Parathyroid adenoma (tissue), 2 donors: ENCODE results near the gene HRK.

ENCODE experiments used
- H2AFZ ChIP-seq: fragments of 300-600 bp; sonication (generic); one replicate; pipeline ENCODE4 v1.7.0; 2017; ENCODE audit warnings: antibody characterized with exemption, mild to moderate bottlenecking
- H3K27ac ChIP-seq: fragments of 300-600 bp; sonication (generic); one replicate; pipeline ENCODE4 v1.7.0; 2017
- H3K27me3 ChIP-seq: fragments of 300-600 bp; sonication (generic); one replicate; pipeline ENCODE4 v1.7.0; 2017; ENCODE audit warnings: low read length; ENCODE audit not compliant: control insufficient read depth, insufficient read depth
- H3K36me3 ChIP-seq: fragments of 300-600 bp; sonication (generic); one replicate; pipeline ENCODE4 v1.7.0; 2017; ENCODE audit warnings: low read length; ENCODE audit not compliant: control insufficient read depth, insufficient read depth
- H3K4me1 ChIP-seq: fragments of 300-600 bp; sonication (generic); one replicate; pipeline ENCODE4 v1.7.0; 2017; ENCODE audit warnings: control low read depth
- H3K4me2 ChIP-seq: fragments of 300-600 bp; sonication (generic); one replicate; pipeline ENCODE4 v1.7.0; 2017; ENCODE audit warnings: low read length
- H3K4me3 ChIP-seq: fragments of 300-600 bp; sonication (generic); one replicate; pipeline ENCODE4 v1.7.0; 2017; ENCODE audit warnings: low read depth, low read length
- H3K79me2 ChIP-seq: fragments of 300-600 bp; sonication (generic); one replicate; pipeline ENCODE4 v1.7.0; 2017; ENCODE audit warnings: control low read depth
- H3K9ac ChIP-seq: fragments of 300-600 bp; sonication (generic); one replicate; pipeline ENCODE4 v1.7.0; 2017; ENCODE audit warnings: mild to moderate bottlenecking
- H3K9me3 ChIP-seq: fragments of 300-600 bp; sonication (generic); one replicate; pipeline ENCODE4 v1.7.0; 2017; ENCODE audit warnings: low read length; ENCODE audit not compliant: control insufficient read depth
- TF ChIP-seq, protein P1 (sequence below): fragments of 300-600 bp; sonication (generic); IDR thresholded peaks from one replicate; pipeline ENCODE4 v1.7.0; 2017; ENCODE audit warnings: antibody characterized with exemption, mild to moderate bottlenecking
- donor health status: primary hyperparathyroidism.

Gene HRK

DNA sequence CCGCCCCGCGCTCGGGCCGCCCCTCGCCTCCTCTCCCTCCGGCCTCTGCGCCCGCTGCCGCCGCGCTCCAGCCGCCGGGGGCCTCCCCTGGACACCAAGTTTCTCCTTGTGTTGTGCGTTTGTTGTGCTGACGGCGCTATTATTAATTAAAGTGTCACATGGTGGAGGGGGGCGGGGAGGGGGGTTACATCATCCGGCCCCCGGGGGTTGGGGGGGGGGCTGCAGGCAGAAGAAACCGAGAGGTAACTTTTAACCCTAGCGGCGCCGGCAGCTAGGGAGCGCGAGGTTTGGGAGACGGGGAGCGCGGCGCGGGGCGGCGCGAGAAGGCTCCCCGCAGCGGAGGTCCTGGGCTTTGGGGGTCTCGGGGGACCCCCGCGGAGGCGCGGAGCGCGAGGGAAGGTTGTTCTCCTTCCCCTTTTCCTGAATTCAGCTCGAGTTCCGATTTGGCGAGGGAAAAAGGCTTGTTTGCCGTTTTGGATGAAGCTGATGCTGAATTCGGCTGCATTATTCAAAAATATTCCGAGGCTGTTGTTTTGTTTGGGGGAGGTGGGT, at the start of gene HRK:
Gene HRK (minus strand): TSS at position 117 of the 552 bp plus-strand sequence. CDS start 134 bp downstream, outside the sequence.
- Histone ChIP-seq H3K9ac (no peak within 1 kb of the TSS), H3K27me3 (peaks cover 6% of the 10 kb centered on the region), H3K4me2 (peak within 1 kb of the TSS; percentile 53), H3K36me3 (no peaks in the 10 kb centered on the region), H3K4me3 (no peak within 1 kb of the TSS), H3K27ac (no peak within 1 kb of the TSS), H3K4me1 (no peaks in the 10 kb centered on the region), H2AFZ (peak within 1 kb of the TSS; percentile 38), H3K9me3 (no peaks in the 10 kb centered on the region), H3K79me2 (no peaks in the 10 kb centered on the region)
- TF ChIP-seq, protein P1, sequence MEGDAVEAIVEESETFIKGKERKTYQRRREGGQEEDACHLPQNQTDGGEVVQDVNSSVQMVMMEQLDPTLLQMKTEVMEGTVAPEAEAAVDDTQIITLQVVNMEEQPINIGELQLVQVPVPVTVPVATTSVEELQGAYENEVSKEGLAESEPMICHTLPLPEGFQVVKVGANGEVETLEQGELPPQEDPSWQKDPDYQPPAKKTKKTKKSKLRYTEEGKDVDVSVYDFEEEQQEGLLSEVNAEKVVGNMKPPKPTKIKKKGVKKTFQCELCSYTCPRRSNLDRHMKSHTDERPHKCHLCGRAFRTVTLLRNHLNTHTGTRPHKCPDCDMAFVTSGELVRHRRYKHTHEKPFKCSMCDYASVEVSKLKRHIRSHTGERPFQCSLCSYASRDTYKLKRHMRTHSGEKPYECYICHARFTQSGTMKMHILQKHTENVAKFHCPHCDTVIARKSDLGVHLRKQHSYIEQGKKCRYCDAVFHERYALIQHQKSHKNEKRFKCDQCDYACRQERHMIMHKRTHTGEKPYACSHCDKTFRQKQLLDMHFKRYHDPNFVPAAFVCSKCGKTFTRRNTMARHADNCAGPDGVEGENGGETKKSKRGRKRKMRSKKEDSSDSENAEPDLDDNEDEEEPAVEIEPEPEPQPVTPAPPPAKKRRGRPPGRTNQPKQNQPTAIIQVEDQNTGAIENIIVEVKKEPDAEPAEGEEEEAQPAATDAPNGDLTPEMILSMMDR, result no peak

DNA sequence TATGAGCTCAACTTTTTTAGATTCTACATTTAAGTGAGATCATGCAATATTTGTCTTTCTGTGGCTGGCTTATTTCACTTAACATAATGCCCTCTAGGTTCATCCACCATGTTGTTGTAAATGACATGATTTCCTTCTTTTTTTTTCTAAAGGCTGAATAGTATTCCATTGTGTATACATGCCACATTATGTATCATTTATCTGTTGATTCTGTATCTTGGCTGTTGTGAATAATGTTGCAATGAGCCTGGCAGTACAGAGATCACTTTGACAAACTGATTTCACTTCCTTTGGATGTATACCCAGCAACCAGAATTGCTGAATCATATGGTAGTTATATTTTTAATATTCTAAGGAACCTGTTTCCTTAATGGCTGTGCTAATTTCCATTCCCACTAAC, 48.6 kb upstream of the HRK start:
- Histone ChIP-seq H3K36me3 (no peaks in the 10 kb centered on the region), H3K27me3 (no peaks in the 10 kb centered on the region), H3K27ac (no peak overlapping the region), H3K4me1 (peaks cover 8% of the 10 kb centered on the region), H3K4me3 (no peak overlapping the region), H3K79me2 (peaks cover 19% of the 10 kb centered on the region), H3K9ac (no peak overlapping the region), H2AFZ (no peak overlapping the region), H3K9me3 (no peaks in the 10 kb centered on the region), H3K4me2 (no peak overlapping the region)
- TF ChIP-seq, protein P1, result no peak

DNA sequence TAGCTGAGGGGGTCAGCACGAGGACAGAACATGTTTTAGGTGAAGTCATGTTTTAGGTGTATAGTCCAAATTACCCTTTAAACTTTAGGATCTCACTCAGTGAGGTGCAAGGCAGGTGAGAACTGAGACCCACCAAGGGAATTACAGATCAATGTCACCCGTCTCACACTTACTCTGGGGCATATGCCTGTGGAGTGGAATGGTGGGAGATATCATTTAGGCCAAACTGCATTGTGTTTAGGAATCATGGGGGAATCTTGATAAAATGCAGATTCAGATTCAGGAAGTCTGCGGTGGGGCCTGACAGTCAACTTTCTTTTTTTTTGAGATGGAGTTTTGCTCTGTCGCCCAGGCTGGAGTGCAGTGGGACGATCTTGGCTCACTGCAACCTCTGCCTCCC, 47.3 kb upstream of the HRK start:
- Histone ChIP-seq H3K9ac (no peak overlapping the region), H2AFZ (no peak overlapping the region), H3K79me2 (peaks cover 16% of the 10 kb centered on the region), H3K27me3 (no peaks in the 10 kb centered on the region), H3K4me2 (no peak overlapping the region), H3K4me1 (peaks cover 5% of the 10 kb centered on the region), H3K9me3 (no peaks in the 10 kb centered on the region), H3K36me3 (no peaks in the 10 kb centered on the region), H3K4me3 (no peak overlapping the region), H3K27ac (no peak overlapping the region)
- TF ChIP-seq, protein P1, result no peak

DNA sequence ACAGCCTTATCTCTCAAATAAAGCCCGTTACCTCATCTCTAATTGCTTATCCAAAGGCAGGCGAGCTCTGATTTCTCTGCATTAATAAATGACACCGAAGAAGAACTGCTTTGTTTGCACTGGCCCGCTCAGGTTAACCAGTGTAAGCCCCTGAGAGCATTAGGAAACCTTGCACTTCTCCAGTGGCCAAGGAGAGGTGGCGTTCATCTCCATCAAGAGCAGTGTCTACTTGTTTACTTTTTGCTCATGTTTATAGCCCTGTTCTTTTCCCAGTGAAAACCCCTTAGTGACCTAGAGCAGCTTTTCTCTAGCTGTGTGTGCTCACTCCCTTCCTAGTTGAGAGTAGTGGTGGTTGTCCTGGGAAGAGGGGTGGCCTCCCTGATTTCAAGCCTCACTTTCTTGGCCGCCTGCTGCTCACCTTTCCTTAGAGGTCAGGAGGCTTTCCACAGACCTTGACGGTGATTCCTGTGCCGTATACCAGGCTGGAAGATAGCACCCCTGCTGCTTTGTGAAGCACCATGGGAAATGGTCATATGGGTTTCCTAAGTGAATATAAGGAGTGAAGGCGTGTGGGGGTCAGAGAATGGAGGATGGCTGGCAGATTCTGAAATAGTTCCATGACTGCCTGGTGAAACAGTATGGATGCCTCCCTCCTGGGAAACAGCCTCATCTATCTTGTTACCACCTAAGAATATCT, 46.2 kb upstream of the HRK start:
- no peak overlapping the region for H2AFZ ChIP-seq
- no peaks in the 10 kb centered on the region for H3K27me3 ChIP-seq
- H3K9ac ChIP-seq, result no peak overlapping the region
- TF ChIP-seq, protein P1, result no peak
- H3K4me1 ChIP-seq, result peaks cover 2% of the 10 kb centered on the region
- H3K36me3 ChIP-seq, result no peaks in the 10 kb centered on the region
- H3K4me3 ChIP-seq, result no peak overlapping the region
- H3K79me2 ChIP-seq, result peaks cover 20% of the 10 kb centered on the region
- H3K9me3 ChIP-seq, result no peaks in the 10 kb centered on the region
- H3K27ac ChIP-seq, result no peak overlapping the region
- no peak overlapping the region for H3K4me2 ChIP-seq
